Fibroblast of villous mesenchyme (primary cell): ENCODE data around the gene PHKG2. TPM values are rescaled to one million over a fixed set of nuclear protein-coding genes. Genes with fewer than 3 reads are reported as not detected.

ENCODE experiments used
- DNase-seq: peaks from one replicate; pipeline ENCODE4 v3.0.0-alpha.2; 2010; ENCODE audit warnings: low read depth
- H3K4me3 ChIP-seq: 2 replicates; pipeline ENCODE4 v1.5.1; 2011; ENCODE audit warnings: low read depth, mild to moderate bottlenecking, low read length
- total RNA-seq: library from RNA; depleted of rRNA; stranded (reverse); fragments of >200 nt; gene quantifications from 2 replicates; pipeline ENCODE4 v1.2.3, GENCODE V29; 2012
- TF ChIP-seq, protein P1 (sequence below): IDR thresholded peaks from 2 replicates; pipeline ENCODE4 v1.5.1; 2012; ENCODE audit warnings: low read depth, mild to moderate bottlenecking, low read length; ENCODE audit not compliant: insufficient read depth

PHKG2 gene
- total RNA-seq, 1 donor, result 26.3 TPM

DNA sequence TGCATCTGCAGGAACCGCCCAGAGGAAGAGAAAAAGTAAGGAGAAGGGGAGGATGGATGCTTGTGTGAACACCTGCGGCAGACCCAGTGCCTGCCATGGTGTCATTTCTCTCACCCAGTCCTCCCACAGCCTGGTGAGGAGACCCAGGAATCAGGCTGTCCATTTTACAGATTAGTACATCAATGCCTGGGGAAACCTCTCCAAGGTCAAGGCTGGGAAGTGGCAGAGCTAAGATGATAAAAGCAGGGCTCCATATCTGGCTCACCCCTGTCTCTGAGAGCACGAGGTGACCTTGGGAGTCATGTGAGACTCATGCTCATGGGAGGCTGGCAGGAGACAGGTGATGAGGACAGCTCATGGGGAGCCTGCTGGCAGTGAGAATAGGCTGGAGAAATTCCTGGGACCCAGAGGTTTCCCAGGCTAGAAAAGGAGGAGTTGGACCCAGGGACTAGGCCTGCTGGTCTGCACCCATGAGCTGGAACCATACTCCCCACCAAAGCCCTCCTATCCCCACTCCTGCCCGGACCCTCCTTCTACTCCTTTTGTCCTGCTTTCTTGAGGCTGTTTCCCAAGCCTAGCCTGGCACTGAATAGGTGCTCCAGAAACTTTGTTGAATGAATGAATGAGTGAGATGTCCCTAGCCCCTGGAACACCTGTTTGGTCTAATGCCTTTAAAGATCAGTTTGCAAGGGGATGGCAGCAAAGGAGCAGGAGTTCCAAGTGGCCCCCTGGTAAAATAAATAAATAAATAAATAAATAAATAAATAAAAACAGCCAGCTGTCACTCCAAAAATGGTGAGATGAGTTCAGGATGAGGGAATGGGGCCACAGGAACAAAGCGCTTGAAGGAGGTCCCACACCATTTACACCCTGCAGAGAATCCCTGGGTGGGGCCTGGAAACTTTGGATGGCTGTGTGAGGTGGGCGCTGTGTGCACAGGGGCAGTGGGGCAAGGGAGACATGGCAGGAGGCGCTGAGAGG, 37.2 kb downstream of the PHKG2 start:
- no peak for DNase-seq
- TF ChIP-seq, protein P1, sequence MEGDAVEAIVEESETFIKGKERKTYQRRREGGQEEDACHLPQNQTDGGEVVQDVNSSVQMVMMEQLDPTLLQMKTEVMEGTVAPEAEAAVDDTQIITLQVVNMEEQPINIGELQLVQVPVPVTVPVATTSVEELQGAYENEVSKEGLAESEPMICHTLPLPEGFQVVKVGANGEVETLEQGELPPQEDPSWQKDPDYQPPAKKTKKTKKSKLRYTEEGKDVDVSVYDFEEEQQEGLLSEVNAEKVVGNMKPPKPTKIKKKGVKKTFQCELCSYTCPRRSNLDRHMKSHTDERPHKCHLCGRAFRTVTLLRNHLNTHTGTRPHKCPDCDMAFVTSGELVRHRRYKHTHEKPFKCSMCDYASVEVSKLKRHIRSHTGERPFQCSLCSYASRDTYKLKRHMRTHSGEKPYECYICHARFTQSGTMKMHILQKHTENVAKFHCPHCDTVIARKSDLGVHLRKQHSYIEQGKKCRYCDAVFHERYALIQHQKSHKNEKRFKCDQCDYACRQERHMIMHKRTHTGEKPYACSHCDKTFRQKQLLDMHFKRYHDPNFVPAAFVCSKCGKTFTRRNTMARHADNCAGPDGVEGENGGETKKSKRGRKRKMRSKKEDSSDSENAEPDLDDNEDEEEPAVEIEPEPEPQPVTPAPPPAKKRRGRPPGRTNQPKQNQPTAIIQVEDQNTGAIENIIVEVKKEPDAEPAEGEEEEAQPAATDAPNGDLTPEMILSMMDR, result no peak
- H3K4me3 ChIP-seq, result peak overlapping the region; percentile 96

DNA sequence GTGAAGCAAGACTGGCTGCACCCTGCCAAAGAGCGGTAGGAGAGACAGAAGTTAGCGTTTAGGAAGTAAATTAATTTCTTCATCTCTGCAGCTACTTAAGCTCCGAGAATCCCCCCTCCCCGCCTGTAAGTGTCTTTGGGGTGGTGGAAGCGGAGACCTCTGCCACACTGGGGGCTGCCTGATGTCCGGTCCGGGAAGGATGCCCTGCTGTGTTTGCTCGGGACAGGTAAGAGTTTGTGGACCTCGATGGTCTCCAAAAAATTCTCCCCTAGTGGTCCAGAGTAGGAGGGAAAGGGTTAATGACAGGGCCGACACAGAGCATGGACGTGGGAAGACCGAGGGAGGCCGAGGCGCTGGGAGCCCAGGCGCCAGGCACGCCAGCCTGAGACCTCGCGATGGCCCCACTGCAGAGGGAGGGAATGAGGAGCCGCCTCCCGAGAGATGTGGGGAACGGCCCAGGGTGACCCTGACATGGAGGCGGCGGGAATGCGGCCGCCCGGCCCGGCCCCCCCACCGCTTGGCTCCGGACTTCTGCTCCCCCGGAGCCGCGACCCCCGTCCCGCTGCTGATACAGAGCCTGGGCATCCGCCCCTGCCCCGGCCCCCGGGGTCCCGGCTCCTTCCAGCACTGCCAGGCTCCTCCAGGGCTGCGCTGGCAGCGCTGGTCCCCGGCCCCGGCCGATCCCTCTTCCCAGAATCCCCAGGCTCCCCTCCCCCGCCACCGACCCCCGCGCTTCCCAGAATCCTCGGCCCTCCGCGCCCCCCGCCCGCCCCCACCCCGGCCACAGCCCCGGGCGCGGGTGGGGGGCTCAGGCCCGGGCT, 38.1 kb downstream of the PHKG2 start:
- TF ChIP-seq, protein P1, result no peak
- DNase-seq, result peak; percentile 68
- H3K4me3 ChIP-seq, result peak overlapping the region; percentile 96

DNA sequence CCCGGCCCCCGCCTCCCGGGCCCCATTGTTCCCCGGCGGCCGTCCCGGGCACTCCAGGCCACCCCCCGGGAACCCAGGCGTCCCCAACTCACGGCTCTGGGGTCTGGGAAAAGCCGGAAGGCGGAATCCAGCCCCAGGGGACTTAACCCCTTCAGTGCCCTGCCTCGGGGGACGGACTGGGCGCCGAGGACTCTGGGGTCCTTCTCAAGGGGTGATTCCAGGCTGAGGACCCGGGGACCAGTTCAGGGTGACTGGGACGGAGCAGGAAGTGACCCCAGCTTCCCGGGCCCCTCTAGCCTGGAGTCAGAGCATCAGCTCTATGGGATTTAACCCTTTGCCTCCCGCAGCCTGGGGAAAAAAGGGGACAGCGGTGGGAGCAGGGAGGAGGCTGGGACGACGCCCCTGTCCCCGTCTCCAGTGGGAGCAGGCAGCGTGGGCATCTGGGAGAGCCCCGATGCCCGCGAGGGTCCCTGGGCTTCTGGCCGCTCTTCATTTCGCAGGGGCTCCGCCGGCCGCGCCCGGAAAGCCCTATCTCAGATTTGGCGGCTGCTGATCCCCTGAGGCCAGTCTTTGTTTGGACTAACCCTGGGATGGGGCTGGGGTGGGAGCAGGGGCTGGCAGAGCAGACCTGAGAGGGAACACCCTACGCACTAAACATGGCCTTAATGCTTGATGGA, 38.8 kb downstream of the PHKG2 start, which contains the start of gene ZNF629:
TSS of gene ZNF629 (minus strand) at position 270 of the 677 bp plus-strand sequence. CDS start 2,723 bp downstream, outside the sequence.
- DNase-seq, result peak; percentile 70
- TF ChIP-seq, protein P1, result no peak
- H3K4me3 ChIP-seq, result peak within 1 kb of the TSS; percentile 96

DNA sequence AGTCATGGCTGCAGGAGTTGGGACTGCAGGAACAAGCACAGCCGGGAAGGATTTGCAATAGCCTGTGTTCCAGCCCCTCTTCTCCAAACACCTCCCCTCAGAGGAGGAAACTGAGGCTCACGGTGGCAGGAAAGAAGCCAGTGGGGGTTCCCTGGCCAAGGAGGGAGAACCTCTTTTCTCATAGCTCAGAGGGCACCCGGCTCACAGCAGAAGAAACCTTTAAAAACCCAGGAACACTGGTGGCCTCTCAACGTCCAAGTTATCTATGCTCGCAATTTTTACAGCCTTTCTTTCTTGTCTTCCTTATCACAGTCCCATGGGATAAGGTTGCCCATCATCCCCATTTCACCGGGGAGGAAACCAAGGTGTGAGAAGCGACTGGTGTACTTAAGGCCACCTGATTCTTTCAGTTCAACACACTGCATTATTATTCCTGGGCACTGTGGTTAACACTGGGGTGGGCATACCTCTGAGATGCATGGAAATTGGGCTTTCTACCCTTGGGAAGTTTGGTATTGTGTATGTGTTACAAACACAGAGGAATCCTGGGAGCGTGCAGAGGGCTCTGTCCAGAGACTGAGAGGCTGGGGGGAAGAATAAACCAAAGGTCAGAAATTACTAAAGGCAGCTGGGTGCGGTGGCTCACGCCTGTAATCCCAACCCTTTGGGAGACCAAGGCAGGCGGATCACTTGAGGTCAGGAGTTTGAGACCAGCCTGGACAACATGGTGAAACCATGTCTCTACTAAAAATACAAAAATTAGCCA, 39.6 kb downstream of the PHKG2 start:
- TF ChIP-seq, protein P1, result no peak
- no peak for DNase-seq
- H3K4me3 ChIP-seq, result peak overlapping the region; percentile 96

DNA sequence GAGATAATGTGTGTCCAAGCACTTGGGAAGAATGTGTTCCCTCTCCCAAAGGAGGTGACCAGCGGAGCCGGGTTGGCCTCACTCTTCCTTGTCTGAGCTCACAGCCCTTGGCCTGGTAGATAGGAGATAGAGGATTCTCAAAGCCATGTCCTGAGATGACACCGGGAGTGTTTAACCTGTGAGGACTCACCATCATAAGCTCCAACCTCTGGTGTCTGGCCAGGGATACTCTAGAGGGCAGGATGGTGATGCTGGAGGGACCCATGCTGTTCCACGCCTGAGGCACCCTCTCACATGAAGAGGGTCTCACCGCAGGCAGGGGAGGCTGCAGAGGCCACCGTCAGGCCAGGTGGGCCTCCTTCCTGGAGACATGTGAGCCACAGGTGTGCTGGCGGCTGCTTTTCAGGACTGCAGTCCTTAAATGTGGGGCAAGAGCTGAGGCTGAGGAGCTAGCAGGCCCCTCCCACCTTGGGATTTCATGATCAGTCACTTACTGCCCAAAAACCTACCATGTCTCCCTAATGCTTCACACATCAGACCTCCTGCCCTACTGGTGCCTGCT, 45.4 kb downstream of the PHKG2 start:
- H3K4me3 ChIP-seq, result no peak overlapping the region
- TF ChIP-seq, protein P1, result no peak
- DNase-seq, result no peak
